GM12878 (cell line): Measurements from ENCODE around the gene C19orf44. TPM values are rescaled to one million over a fixed set of nuclear protein-coding genes. Genes with fewer than 3 reads are reported as not detected.

Source experiments
- ATAC-seq: fragments of 200-7000 bp; cut with Tn5 transposase; 3 replicates; pipeline ENCODE4 v1.9.1; 2020; ENCODE audit warnings: mild to moderate bottlenecking, moderate library complexity
- BruUV-seq: library from RNA; stranded (reverse); fragments of 400-500 nt; replicated peaks from 2 replicates; lab custom pipeline; 2021; lab: Mats Ljungman, UMichigan
- CTCF ChIA-PET: fragments of 300-600 bp; sonication (Branson Sonifier 250); formaldehyde crosslinking; extraction: SDS; loops from one replicate; lab custom pipeline; 2021; ENCODE audit warnings: inconsistent platforms; lab: Yijun Ruan, JAX
- POLR2A ChIA-PET: fragments of 350-600 bp; formaldehyde crosslinking; extraction: SDS; loops from one replicate; lab custom pipeline; 2021; ENCODE audit warnings: inconsistent platforms; lab: Charles Lee
- RAD21 ChIA-PET: fragments of 300-600 bp; sonication (Branson Sonifier 250); formaldehyde crosslinking; loops from one replicate; lab custom pipeline; 2023; ENCODE audit warnings: antibody characterized with exemption; ENCODE audit not compliant: unreplicated experiment; lab: Charles Lee
- SMC1A ChIA-PET: fragments of 300-600 bp; sonication (Branson Sonifier 250); formaldehyde crosslinking; loops from one replicate; lab custom pipeline; 2023; ENCODE audit not compliant: unreplicated experiment, uncharacterized antibody; lab: Charles Lee
- DNase-seq: peaks from one replicate; pipeline ENCODE4 v3.0.0-alpha.2; 2011; ENCODE audit warnings: low read depth, low spot score
- FAIRE-seq: peaks from 3 replicates; lab custom pipeline; 2011; peaks lifted over from hg19 to GRCh38; lab: Jason Lieb, UNC
- H2AFZ ChIP-seq: 2 replicates; pipeline ENCODE4 v1.6.0; 2011; ENCODE audit warnings: low read depth, low read length, control low read depth; ENCODE audit not compliant: control insufficient read depth
- H3K27ac ChIP-seq: 2 replicates; pipeline ENCODE4 v1.5.1; 2011; ENCODE audit warnings: control low read depth; ENCODE audit not compliant: control insufficient read depth, insufficient read depth
- H3K27me3 ChIP-seq, 2 experiments: replicated peaks in 1 of 2; 2 replicates each; pipeline versions ENCODE4 v1.6.0 to v1.6.1; 2011; ENCODE audit warnings: low read length in 1 of 2; ENCODE audit not compliant: control insufficient read depth in 2 of 2, insufficient read depth in 2 of 2
- H3K36me3 ChIP-seq, 2 experiments: 2 replicates each; pipeline ENCODE4 v1.5.1; 2011; ENCODE audit warnings: low read length in 1 of 2; ENCODE audit not compliant: control insufficient read depth in 2 of 2, insufficient read depth in 2 of 2
- H3K4me1 ChIP-seq: 2 replicates; pipeline ENCODE4 v1.6.1; 2011; ENCODE audit warnings: mild to moderate bottlenecking, low read length, moderate library complexity, mixed read lengths; ENCODE audit not compliant: control insufficient read depth, insufficient read depth
- H3K4me2 ChIP-seq: 2 replicates; pipeline ENCODE4 v1.6.0; 2011; ENCODE audit warnings: control low read depth; ENCODE audit not compliant: control insufficient read depth, insufficient read depth
- H3K4me3 ChIP-seq: fragments of 200-600 bp; sonication (generic); 2 replicates; pipeline ENCODE4 v1.5.1; 2016
- H3K79me2 ChIP-seq: 2 replicates; pipeline ENCODE4 v1.6.0; 2011; ENCODE audit warnings: low read length; ENCODE audit not compliant: control insufficient read depth, insufficient read depth
- H3K9ac ChIP-seq: 2 replicates; pipeline ENCODE4 v1.8.0; 2011; ENCODE audit warnings: low read length, control low read depth, mixed read lengths; ENCODE audit not compliant: control insufficient read depth, insufficient read depth
- H3K9me3 ChIP-seq: replicated peaks from 3 replicates; pipeline ENCODE4 v1.5.1; 2011; ENCODE audit warnings: mild to moderate bottlenecking, low read length; ENCODE audit not compliant: control insufficient read depth, insufficient read depth
- H4K20me1 ChIP-seq: 2 replicates; pipeline ENCODE4 v1.6.0; 2011; ENCODE audit not compliant: control insufficient read depth, insufficient read depth
- BRCA1 ChIP-seq: IDR thresholded peaks from 2 replicates; pipeline ENCODE4 v1.6.1; 2011; ENCODE audit warnings: low read depth, low read length, improper control_type of control experiment
- CHD2 ChIP-seq: IDR thresholded peaks from 2 replicates; pipeline ENCODE4 v1.6.1; 2011; ENCODE audit warnings: low read depth, low read length, improper control_type of control experiment, borderline replicate concordance
- DPF2 ChIP-seq: fragments of 450-650 bp; IDR thresholded peaks from 2 replicates; pipeline ENCODE4 v1.6.1; 2017; ENCODE audit warnings: mild to moderate bottlenecking
- EZH2 ChIP-seq: IDR thresholded peaks from 2 replicates; pipeline ENCODE4 v1.6.1; 2012; ENCODE audit warnings: low read depth, mild to moderate bottlenecking, control low read depth, inconsistent platforms, low read length, borderline replicate concordance; ENCODE audit not compliant: control insufficient read depth
- FOS ChIP-seq: IDR thresholded peaks from 3 replicates; pipeline ENCODE4 v1.6.1; 2011; ENCODE audit warnings: borderline replicate concordance; ENCODE audit not compliant: insufficient read length; ENCODE audit errors: extremely low read depth
- IRF4 ChIP-seq: IDR thresholded peaks from 2 replicates; pipeline ENCODE4 v1.6.1; 2011; ENCODE audit warnings: low read depth, low read length
- PAX8 ChIP-seq: fragments of 450-650 bp; IDR thresholded peaks from 2 replicates; pipeline ENCODE4 v1.6.1; 2017; ENCODE audit warnings: mild to moderate bottlenecking, moderate library complexity
- POLR2AphosphoS2 ChIP-seq: IDR thresholded peaks from 2 replicates; pipeline ENCODE4 v1.6.1; 2011; ENCODE audit warnings: low read depth, mild to moderate bottlenecking, low read length, improper control_type of control experiment, moderate library complexity
- RAD21 ChIP-seq: IDR thresholded peaks from 2 replicates; pipeline ENCODE4 v1.6.1; 2011; ENCODE audit warnings: mild to moderate bottlenecking, low read depth, low read length, moderate library complexity; ENCODE audit not compliant: insufficient read depth
- RAD51 ChIP-seq: fragments of 450-650 bp; IDR thresholded peaks from 2 replicates; pipeline ENCODE4 v1.6.1; 2016; ENCODE audit warnings: moderate library complexity, mild to moderate bottlenecking, inconsistent platforms
- SIX5 ChIP-seq: IDR thresholded peaks from 2 replicates; pipeline ENCODE4 v1.6.1; 2011; ENCODE audit warnings: mild to moderate bottlenecking, low read depth, low read length, moderate library complexity; ENCODE audit not compliant: severe bottlenecking
- SUPT20H ChIP-seq: IDR thresholded peaks from 2 replicates; pipeline ENCODE4 v1.6.1; 2011; ENCODE audit warnings: low read depth, mild to moderate bottlenecking, low read length, moderate library complexity, borderline replicate concordance; ENCODE audit not compliant: control insufficient read depth
- TCF3 ChIP-seq: IDR thresholded peaks from 2 replicates; pipeline ENCODE4 v1.6.1; 2012; ENCODE audit warnings: low read depth, mild to moderate bottlenecking, low read length, borderline replicate concordance; ENCODE audit not compliant: insufficient read depth
- YY1 ChIP-seq: IDR thresholded peaks from 2 replicates; pipeline ENCODE4 v1.6.1; 2011; ENCODE audit warnings: low read depth, mild to moderate bottlenecking, low read length
- ZBTB11 ChIP-seq: fragments of 450-650 bp; formaldehyde crosslinking; IDR thresholded peaks from 2 replicates; pipeline ENCODE4 v1.5.0; 2022; ENCODE audit warnings: mild to moderate bottlenecking, missing genetic modification characterization
- ZNF384 ChIP-seq: IDR thresholded peaks from 2 replicates; pipeline ENCODE4 v1.6.1; 2012; ENCODE audit warnings: low read depth, mild to moderate bottlenecking, low read length, improper control_type of control experiment, borderline replicate concordance
- WGBS: methylation state at CpG from one replicate; pipeline ENCODE4 v1.1.6; 2016; ENCODE audit warnings: low lambda C conversion rate; ENCODE audit not compliant: insufficient replicate concordance, insufficient coverage; ENCODE audit errors: missing lambda C conversion rate; 5-methylcytosine and 5-hydroxymethylcytosine counted together
- in situ Hi-C: fragments of 300-500 bp; cut with MboI; formaldehyde crosslinking; loops from 9 replicates; pipeline ENCODE4 v1.14.3; 2018; ENCODE audit warnings: mixed read lengths
- intact Hi-C: fragments of 100-400 bp; cut with micrococcal nuclease; formaldehyde crosslinking; loops from one replicate; pipeline ENCODE4 v1.14.2; 2022; ENCODE audit not compliant: unreplicated experiment
- polyA plus RNA-seq, 11 experiments: library from polyadenylated mRNA; depleted of rRNA in 4 of 11; unstranded in 6 of 11; stranded (reverse) in 5 of 11; fragments of >200 nt; fragmentation: Nextera tagmentation in 4 of 11; fragmentation: Illumina TruSeq in 1 of 11; extraction: Ambion mirVana in 4 of 11; extraction: Trizol in 1 of 11; gene quantifications; 1 replicate in 1 of 11; 2 replicates in 10 of 11; pipeline versions ENCODE4 v1.2.1 to v1.2.3, GENCODE V29; 2011 to 2016; ENCODE audit warnings: inconsistent platforms in 2 of 11, missing spikeins in 2 of 11, low read depth in 1 of 11
- total RNA-seq, 4 experiments: library from RNA; depleted of rRNA in 3 of 4; stranded (reverse); fragments of >200 nt in 3 of 4; fragmentation: Illumina TruSeq in 1 of 4; extraction: Trizol in 1 of 4; gene quantifications; 2 replicates each; pipeline versions ENCODE4 v1.2.1 to v1.2.3, GENCODE V29; 2013 to 2021
- TF ChIP-seq, protein P1 (sequence below): IDR thresholded peaks from 2 replicates; pipeline ENCODE4 v1.6.1; 2011; ENCODE audit warnings: mild to moderate bottlenecking, low read depth, low read length, moderate library complexity; ENCODE audit not compliant: insufficient replicate concordance
- TF ChIP-seq, protein P2 (sequence below): fragments of 450-650 bp; IDR thresholded peaks from 2 replicates; pipeline ENCODE4 v1.6.1; 2017; ENCODE audit warnings: borderline replicate concordance

The C19orf44 gene
- total and polyA plus RNA-seq, 10 of the 15 experiments (the other 5 are each of a cell fraction or from before 2014, with no cell fraction given) = 0.26 to 5.2 (median 3.6) TPM

- in situ Hi-C loops = no loop called here
- WGBS = 84% methylated on average over 8 of the region's 8 CpGs
- H3K79me2 ChIP-seq = peaks cover 87% of the 10 kb centered on the region
- ChIA-PET CTCF (no interaction called here), POLR2A (no interaction called here), SMC1A (interaction anchor here (0.7 to 1.2 kb wide), 2 partner anchors 8 to 11 kb away, joined by 3 read pairs; no protein-coding TSS in a partner anchor), RAD21 (interaction anchor here (1.2 kb wide), 1 partner anchor 10 kb away, joined by 3 read pairs; no protein-coding TSS in a partner anchor)
- no peak for DNase-seq
- H3K36me3 ChIP-seq = peaks cover 0 to 1% of the 10 kb centered on the region in 2 experiments; a peak in 3 of 4 replicates
- no peak overlapping the region for H3K9ac ChIP-seq
- no peak overlapping the region for H3K4me2 ChIP-seq
- peaks cover 38% of the 10 kb centered on the region for H3K4me1 ChIP-seq
- no peak overlapping the region for H3K27ac ChIP-seq
- no peaks in the 10 kb centered on the region for H3K9me3 ChIP-seq
- H4K20me1 ChIP-seq = no peaks in the 10 kb centered on the region; the same call in 1 of the 2 replicates
- no TSS peak for BruUV-seq
- FAIRE-seq = no peak
- no peaks in the 10 kb centered on the region for H3K27me3 ChIP-seq
- TF ChIP-seq BRCA1 = no peak
- no peak for TF ChIP-seq CHD2
- no peak for TF ChIP-seq SUPT20H
- TF ChIP-seq TCF3 = no peak
- TF ChIP-seq ZBTB11 (CRISPR knock-in tag) = no peak
- no peak for TF ChIP-seq SIX5
- TF ChIP-seq IRF4 = no peak
- no peak for TF ChIP-seq FOS
- no peak for TF ChIP-seq DPF2
- TF ChIP-seq EZH2 = no peak
- TF ChIP-seq ZNF384 = no peak
- no peak for TF ChIP-seq PAX8
- TF ChIP-seq YY1 = no peak
- TF ChIP-seq, protein P1, sequence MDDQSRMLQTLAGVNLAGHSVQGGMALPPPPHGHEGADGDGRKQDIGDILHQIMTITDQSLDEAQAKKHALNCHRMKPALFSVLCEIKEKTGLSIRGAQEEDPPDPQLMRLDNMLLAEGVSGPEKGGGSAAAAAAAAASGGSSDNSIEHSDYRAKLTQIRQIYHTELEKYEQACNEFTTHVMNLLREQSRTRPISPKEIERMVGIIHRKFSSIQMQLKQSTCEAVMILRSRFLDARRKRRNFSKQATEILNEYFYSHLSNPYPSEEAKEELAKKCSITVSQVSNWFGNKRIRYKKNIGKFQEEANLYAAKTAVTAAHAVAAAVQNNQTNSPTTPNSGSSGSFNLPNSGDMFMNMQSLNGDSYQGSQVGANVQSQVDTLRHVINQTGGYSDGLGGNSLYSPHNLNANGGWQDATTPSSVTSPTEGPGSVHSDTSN = no peak
- TF ChIP-seq, protein P2, sequence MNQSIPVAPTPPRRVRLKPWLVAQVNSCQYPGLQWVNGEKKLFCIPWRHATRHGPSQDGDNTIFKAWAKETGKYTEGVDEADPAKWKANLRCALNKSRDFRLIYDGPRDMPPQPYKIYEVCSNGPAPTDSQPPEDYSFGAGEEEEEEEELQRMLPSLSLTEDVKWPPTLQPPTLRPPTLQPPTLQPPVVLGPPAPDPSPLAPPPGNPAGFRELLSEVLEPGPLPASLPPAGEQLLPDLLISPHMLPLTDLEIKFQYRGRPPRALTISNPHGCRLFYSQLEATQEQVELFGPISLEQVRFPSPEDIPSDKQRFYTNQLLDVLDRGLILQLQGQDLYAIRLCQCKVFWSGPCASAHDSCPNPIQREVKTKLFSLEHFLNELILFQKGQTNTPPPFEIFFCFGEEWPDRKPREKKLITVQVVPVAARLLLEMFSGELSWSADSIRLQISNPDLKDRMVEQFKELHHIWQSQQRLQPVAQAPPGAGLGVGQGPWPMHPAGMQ = no peak
- TF ChIP-seq POLR2AphosphoS2 = no peak
- TF ChIP-seq RAD21 = no peak
- no peak for TF ChIP-seq RAD51
- ATAC-seq = no peak
- no peak overlapping the region for H3K4me3 ChIP-seq
- no peak overlapping the region for H2AFZ ChIP-seq
- intact Hi-C loops = no loop called here
These were observed 35.7 kb upstream of the C19orf44 start for GRCh38 chr19:16460454-16460853.
